GM19467 (cell line): ENCODE results near the gene TSPEAR.
"Not testable (repeated sequence)": the region's sequence is repeated elsewhere in the genome, so short reads cannot be mapped to it uniquely, and the experiment has no call there.

ENCODE experiments used
- ATAC-seq: cut with Tn5 transposase; IDR thresholded peaks from one replicate; pipeline ENCODE4 v1.9.1; 2021; ENCODE audit warnings: mild to moderate bottlenecking, moderate library complexity; ENCODE audit not compliant: unreplicated experiment

Gene TSPEAR

GRCh38 chr21:44656868-44657267 is 54.5 kb downstream of the TSPEAR start:
- ATAC-seq = no peak

GRCh38 chr21:44654576-44655175 is 56.7 kb downstream of the TSPEAR start, which contains the start of gene KRTAP12-4:
KRTAP12-4 (minus strand) TSS chr21:44654659; CDS start chr21:44654614, 45 bp downstream.
- ATAC-seq = no peak

GRCh38 chr21:44653656-44654575 is 57.5 kb downstream of the TSPEAR start:
- no peak for ATAC-seq

GRCh38 chr21:44653123-44653522 is 58.2 kb downstream of the TSPEAR start:
- ATAC-seq = no peak

- no peak for ATAC-seq
Measured at GRCh38 chr21:44650973-44651675, 60.2 kb downstream of the TSPEAR start.

- ATAC-seq = no peak
Measured at GRCh38 chr21:44650265-44650972, 61.0 kb downstream of the TSPEAR start.

GRCh38 chr21:44649521-44650100 is 61.8 kb downstream of the TSPEAR start:
- no peak for ATAC-seq

GRCh38 chr21:44648557-44649311 is 62.6 kb downstream of the TSPEAR start:
- ATAC-seq = no peak

- ATAC-seq = no peak
Measured at GRCh38 chr21:44647222-44647552, 64.2 kb downstream of the TSPEAR start.

- ATAC-seq = not testable (repeated sequence)
Measured at GRCh38 chr21:44646366-44647221, 64.8 kb downstream of the TSPEAR start, which contains the start of gene KRTAP10-11. KRTAP10-11 (plus strand) TSS chr21:44646414; CDS start chr21:44646459, 45 bp downstream.

GRCh38 chr21:44644878-44645277 is 66.5 kb downstream of the TSPEAR start:
- ATAC-seq = no peak

- ATAC-seq = no peak
Measured at GRCh38 chr21:44643741-44644310, 67.5 kb downstream of the TSPEAR start.

- no peak for ATAC-seq
Measured at GRCh38 chr21:44640761-44641160, 70.6 kb downstream of the TSPEAR start.

- ATAC-seq = no peak
Measured at GRCh38 chr21:44639331-44639655, 72.1 kb downstream of the TSPEAR start.

- not testable (repeated sequence) for ATAC-seq
Measured at GRCh38 chr21:44638506-44639330, 72.7 kb downstream of the TSPEAR start.

GRCh38 chr21:44637851-44638348 is 73.5 kb downstream of the TSPEAR start:
- not testable (repeated sequence) for ATAC-seq

- no peak for ATAC-seq
Measured at GRCh38 chr21:44637018-44637850, 74.1 kb downstream of the TSPEAR start, which contains the start of gene KRTAP10-10. KRTAP10-10 (plus strand) TSS chr21:44637356; CDS start chr21:44637418, 62 bp downstream.
